Activated naive CD4-positive, alpha-beta T cell treated with anti-CD3 and anti-CD28 coated beads for 36 hours (primary cell): Measurements from ENCODE around the gene MEPCE. TPM values are rescaled to one million over a fixed set of nuclear protein-coding genes. Genes with fewer than 3 reads are reported as not detected.
A peak's percentile ranks its signal among the peaks of the same experiment; 100 is the strongest.

ENCODE experiments used
- CTCF ChIA-PET: fragments of 350-600 bp; sonication (Branson Sonifier 250); formaldehyde crosslinking; loops from one replicate; lab custom pipeline; 2021; ENCODE audit warnings: antibody characterized with exemption; lab: Charles Lee
- DNase-seq: peaks from one replicate; pipeline ENCODE4 v3.0.0-alpha.2; 2020
- H3K27ac Mint-ChIP-seq: one replicate; pipeline ENCODE4 v1.8.0; 2021; ENCODE audit warnings: mild to moderate bottlenecking, mixed read lengths
- H3K27me3 Mint-ChIP-seq: one replicate; pipeline ENCODE4 v1.8.0; 2021; ENCODE audit warnings: low read depth, mixed read lengths
- H3K36me3 Mint-ChIP-seq: one replicate; pipeline ENCODE4 v1.8.0; 2021; ENCODE audit warnings: low read depth, mixed read lengths
- H3K4me1 Mint-ChIP-seq: one replicate; pipeline ENCODE4 v1.8.0; 2021; ENCODE audit warnings: low read depth, mixed read lengths
- H3K4me3 Mint-ChIP-seq: one replicate; pipeline ENCODE4 v1.8.0; 2021; ENCODE audit warnings: mild to moderate bottlenecking, moderate library complexity, mixed read lengths
- H3K9me3 Mint-ChIP-seq: one replicate; pipeline ENCODE4 v1.8.0; 2021; ENCODE audit warnings: mixed read lengths
- intact Hi-C: fragments of 100-400 bp; cut with micrococcal nuclease; formaldehyde crosslinking; loops from one replicate; pipeline ENCODE4 v1.15.1; 2023
- total RNA-seq, 2 experiments: library from RNA; stranded (reverse); gene quantifications; one replicate each; pipeline ENCODE4 v1.2.3, GENCODE V29; 2021

The MEPCE gene
- total RNA-seq, 2 experiments from 2014 or later: 39.3 to 39.7 TPM

GRCh38 chr7:100428967-100429636, 529 bp upstream of the MEPCE start:
- peaks cover 33% of the 10 kb centered on the region for H3K36me3 Mint-ChIP-seq
- intact Hi-C loops: loop anchor here (1.0 to 5.0 kb wide), 20 partner anchors 7 to 1287 kb away; partner anchors contain the start of genes AGFG2, AP4M1, BUD31 and CNPY4
- peaks cover 5% of the 10 kb centered on the region for H3K27me3 Mint-ChIP-seq
- CTCF ChIA-PET: interaction anchor here (0.6 to 1.1 kb wide), 3 partner anchors 22 to 263 kb away, joined by 3 to 4 read pairs (median 3); no protein-coding TSS in a partner anchor
- no peaks in the 10 kb centered on the region for H3K9me3 Mint-ChIP-seq
- DNase-seq: peak; percentile 100
- peak overlapping the region; percentile 99 for H3K27ac Mint-ChIP-seq
- peak overlapping the region; percentile 93 for H3K4me3 Mint-ChIP-seq
- peaks cover 47% of the 10 kb centered on the region for H3K4me1 Mint-ChIP-seq

- peak; percentile 73 for DNase-seq
- intact Hi-C loops: loop anchor here (1.0 kb wide), 1 partner anchor 445 kb away; the partner anchor contains the start of gene SRRT
- Mint-ChIP-seq H3K4me3 (peak overlapping the region; percentile 83), H3K4me1 (peaks cover 59% of the 10 kb centered on the region), H3K27me3 (peaks cover 5% of the 10 kb centered on the region), H3K36me3 (peaks cover 47% of the 10 kb centered on the region), H3K27ac (peak overlapping the region; percentile 93), H3K9me3 (no peaks in the 10 kb centered on the region)
- CTCF ChIA-PET: interaction anchor here (0.6 to 1.1 kb wide), 2 partner anchors 13 to 353 kb away, joined by 3 read pairs; no protein-coding TSS in a partner anchor
These were observed 1.1 kb downstream of the MEPCE start for GRCh38 chr7:100430493-100431285.

DNA sequence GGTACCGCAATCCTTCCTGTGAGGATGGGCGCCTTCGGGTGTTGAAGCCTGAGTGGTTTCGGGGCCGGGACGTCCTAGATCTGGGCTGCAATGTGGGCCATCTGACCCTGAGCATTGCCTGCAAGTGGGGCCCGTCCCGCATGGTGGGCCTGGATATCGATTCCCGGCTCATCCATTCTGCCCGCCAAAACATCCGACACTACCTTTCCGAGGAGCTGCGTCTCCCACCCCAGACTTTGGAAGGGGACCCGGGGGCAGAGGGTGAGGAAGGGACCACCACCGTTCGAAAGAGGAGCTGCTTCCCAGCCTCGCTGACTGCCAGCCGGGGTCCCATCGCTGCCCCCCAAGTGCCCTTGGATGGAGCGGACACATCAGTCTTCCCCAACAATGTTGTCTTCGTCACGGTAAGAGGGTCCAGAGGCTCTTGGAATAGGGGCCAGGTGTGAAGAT, 1.7 kb downstream of the MEPCE start:
- peak overlapping the region; percentile 83 for H3K4me3 Mint-ChIP-seq
- no peaks in the 10 kb centered on the region for H3K9me3 Mint-ChIP-seq
- CTCF ChIA-PET: interaction anchor here (0.6 kb wide), 1 partner anchor 352 kb away, joined by 3 read pairs; no protein-coding TSS in a partner anchor
- H3K27ac Mint-ChIP-seq: peak overlapping the region; percentile 93
- H3K27me3 Mint-ChIP-seq: peaks cover 5% of the 10 kb centered on the region
- intact Hi-C loops: no loop called here
- peaks cover 61% of the 10 kb centered on the region for H3K4me1 Mint-ChIP-seq
- peaks cover 49% of the 10 kb centered on the region for H3K36me3 Mint-ChIP-seq
- no peak for DNase-seq

GRCh38 chr7:100432053-100432452, 2.4 kb downstream of the MEPCE start:
- H3K27me3 Mint-ChIP-seq: peaks cover 5% of the 10 kb centered on the region
- intact Hi-C loops: no loop called here
- no peaks in the 10 kb centered on the region for H3K9me3 Mint-ChIP-seq
- peak overlapping the region; percentile 83 for H3K4me3 Mint-ChIP-seq
- H3K36me3 Mint-ChIP-seq: peaks cover 51% of the 10 kb centered on the region
- peaks cover 64% of the 10 kb centered on the region for H3K4me1 Mint-ChIP-seq
- peak overlapping the region; percentile 93 for H3K27ac Mint-ChIP-seq
- CTCF ChIA-PET: no interaction called here
- DNase-seq: no peak

GRCh38 chr7:100432621-100433275, 3.1 kb downstream of the MEPCE start:
- Mint-ChIP-seq H3K27me3 (peaks cover 5% of the 10 kb centered on the region), H3K27ac (peak overlapping the region; percentile 93), H3K36me3 (peaks cover 51% of the 10 kb centered on the region), H3K4me3 (peak overlapping the region; percentile 12), H3K9me3 (no peaks in the 10 kb centered on the region), H3K4me1 (peaks cover 64% of the 10 kb centered on the region)
- intact Hi-C loops: no loop called here
- CTCF ChIA-PET: no interaction called here
- no peak for DNase-seq

DNA sequence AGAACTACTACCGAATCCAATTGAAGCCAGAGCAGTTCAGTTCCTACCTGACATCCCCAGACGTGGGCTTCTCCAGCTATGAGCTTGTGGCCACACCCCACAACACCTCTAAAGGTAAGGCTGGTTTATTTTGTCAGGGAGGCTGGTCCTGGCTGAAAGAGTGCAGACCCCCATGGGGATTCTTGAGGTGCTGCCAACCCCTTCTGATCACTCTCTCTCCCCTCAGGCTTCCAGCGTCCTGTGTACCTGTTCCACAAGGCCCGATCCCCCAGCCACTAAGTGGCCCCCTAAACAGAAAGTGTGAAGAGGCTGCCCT, 3.6 kb downstream of the MEPCE start:
- H3K4me3 Mint-ChIP-seq: no peak overlapping the region
- CTCF ChIA-PET: no interaction called here

GRCh38 chr7:100433592-100434296, 4.1 kb downstream of the MEPCE start:
- CTCF ChIA-PET: interaction anchor here (0.9 kb wide), 1 partner anchor 126 kb away, joined by 3 read pairs; no protein-coding TSS in a partner anchor
- H3K36me3 Mint-ChIP-seq: peaks cover 51% of the 10 kb centered on the region
- peaks cover 59% of the 10 kb centered on the region for H3K4me1 Mint-ChIP-seq
- no peak for DNase-seq
- peaks cover 5% of the 10 kb centered on the region for H3K27me3 Mint-ChIP-seq
- intact Hi-C loops: no loop called here
- no peaks in the 10 kb centered on the region for H3K9me3 Mint-ChIP-seq
- peak overlapping the region; percentile 83 for H3K27ac Mint-ChIP-seq
- no peak overlapping the region for H3K4me3 Mint-ChIP-seq

More for the DNA sequence above, 3.6 kb downstream of the MEPCE start:
- H3K9me3 Mint-ChIP-seq: no peaks in the 10 kb centered on the region
- intact Hi-C loops: no loop called here
- peaks cover 59% of the 10 kb centered on the region for H3K4me1 Mint-ChIP-seq
- DNase-seq: no peak
- H3K27ac Mint-ChIP-seq: peak overlapping the region; percentile 83
- peaks cover 51% of the 10 kb centered on the region for H3K36me3 Mint-ChIP-seq
- peaks cover 5% of the 10 kb centered on the region for H3K27me3 Mint-ChIP-seq

DNA sequence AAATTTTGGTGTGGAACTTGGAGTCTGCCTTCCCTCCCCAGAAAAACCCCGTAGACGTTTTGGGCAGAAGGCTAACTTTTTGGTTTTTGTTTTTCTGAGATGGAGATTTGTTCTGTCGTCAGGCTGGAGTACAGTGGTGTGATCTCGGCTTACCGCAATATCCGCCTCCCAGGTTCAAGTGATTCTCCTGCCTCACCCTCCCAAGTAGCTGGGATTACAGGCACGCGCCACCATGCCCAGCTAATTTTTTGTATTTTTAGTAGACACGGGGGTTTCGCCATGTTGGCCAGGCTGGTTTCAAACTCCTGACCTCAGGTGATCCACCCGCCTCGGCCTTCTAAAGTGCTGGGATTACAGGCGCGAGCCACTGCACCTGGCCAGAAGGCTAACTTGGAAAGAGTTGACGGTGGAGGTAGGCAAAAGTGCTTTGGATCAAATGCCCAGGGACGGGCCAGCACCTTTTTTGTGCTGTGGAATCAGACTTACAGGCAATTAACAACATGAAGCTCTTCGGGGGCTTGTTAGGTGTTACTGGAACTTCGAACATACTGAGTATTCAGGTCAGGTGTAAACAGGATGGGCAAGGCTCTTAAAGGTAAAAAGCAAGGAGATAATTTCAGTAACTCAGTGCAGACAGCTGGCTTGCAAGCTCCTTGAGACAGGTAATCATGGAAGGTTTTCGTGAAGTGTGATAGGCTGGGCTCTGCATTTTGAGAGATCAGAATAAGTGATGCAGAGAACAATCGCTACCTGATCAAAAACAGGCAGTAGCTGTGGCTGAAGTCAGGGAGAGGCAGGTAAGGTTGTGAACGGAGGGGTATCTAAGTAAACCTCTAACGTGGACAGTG, 4.9 kb downstream of the MEPCE start:
- Mint-ChIP-seq H3K27me3 (peaks cover under 1% of the 10 kb centered on the region), H3K36me3 (peaks cover 47% of the 10 kb centered on the region), H3K4me3 (peak overlapping the region; percentile 84), H3K4me1 (peaks cover 55% of the 10 kb centered on the region), H3K9me3 (no peaks in the 10 kb centered on the region), H3K27ac (peak overlapping the region; percentile 83)
- CTCF ChIA-PET: interaction anchor here (0.9 kb wide), 2 partner anchors 16 to 125 kb away, joined by 3 read pairs; no protein-coding TSS in a partner anchor
- DNase-seq: no peak
- intact Hi-C loops: no loop called here

- CTCF ChIA-PET: interaction anchor here (0.7 to 1.4 kb wide), 5 partner anchors 10 to 270 kb away, joined by 3 to 7 read pairs (median 3); partner anchors contain the start of gene POP7
- intact Hi-C loops: loop anchor here (1.0 kb wide), 4 partner anchors 7 to 287 kb away; partner anchors contain the start of genes LAMTOR4, TSC22D4 and ZCWPW1
- no peaks in the 10 kb centered on the region for H3K27me3 Mint-ChIP-seq
- H3K4me3 Mint-ChIP-seq: peak overlapping the region; percentile 94
- H3K36me3 Mint-ChIP-seq: peaks cover 41% of the 10 kb centered on the region
- peak; percentile 62 for DNase-seq
- no peaks in the 10 kb centered on the region for H3K9me3 Mint-ChIP-seq
- peak overlapping the region; percentile 97 for H3K27ac Mint-ChIP-seq
- H3K4me1 Mint-ChIP-seq: peaks cover 52% of the 10 kb centered on the region
These were observed 6.0 kb downstream of the MEPCE start for GRCh38 chr7:100435401-100436304.
